ENCODE measurements around the gene HOXA5.

The HOXA5 gene

DNA sequence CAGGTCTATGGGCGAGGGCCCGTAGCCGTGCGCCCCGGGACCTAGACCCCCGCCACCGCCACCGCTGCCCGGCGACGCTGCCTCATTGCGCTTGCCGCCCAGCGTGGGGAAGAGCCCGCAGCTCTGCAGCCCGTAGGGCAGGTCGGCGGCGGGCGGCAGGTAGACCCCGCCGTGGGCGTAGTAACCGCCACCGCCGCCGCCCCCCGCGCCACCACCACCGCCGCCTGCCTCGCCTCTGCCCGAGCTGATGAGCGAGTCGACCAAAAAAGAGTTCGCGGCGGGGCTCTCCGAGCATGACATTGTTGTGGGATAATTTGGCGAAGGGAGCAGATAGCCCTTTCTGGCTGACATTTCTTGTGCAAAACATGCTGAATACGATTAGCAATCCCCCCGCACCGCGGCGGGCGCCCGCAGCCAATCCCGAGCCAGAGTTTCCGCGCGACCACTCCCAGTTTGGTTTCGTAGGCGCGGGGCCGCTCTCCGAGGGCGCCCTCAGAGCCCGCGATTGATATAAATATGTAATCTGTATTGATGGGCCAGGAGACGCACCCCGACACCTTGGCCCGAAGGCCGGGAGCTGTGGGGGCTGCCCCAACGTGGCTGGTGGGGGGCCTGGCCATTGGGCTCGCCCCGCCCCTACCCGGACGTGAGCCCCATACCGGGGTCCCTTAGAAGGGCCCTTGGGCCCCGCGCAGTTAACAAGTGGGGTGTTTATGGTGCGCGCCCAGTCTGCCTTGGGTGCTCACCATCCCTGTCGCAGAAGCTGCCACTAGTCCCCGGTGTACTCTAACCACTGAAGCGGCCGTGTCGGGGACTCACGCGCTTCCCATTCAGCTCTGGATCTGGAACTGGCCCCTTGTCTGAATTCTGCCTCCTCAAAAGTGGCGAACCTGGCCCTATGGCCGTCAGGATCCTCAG lies 30.7 kb upstream of the HOXA5 start, which contains the start of gene HOXA10 (continued):
- TF ChIP-seq, protein P1, sequence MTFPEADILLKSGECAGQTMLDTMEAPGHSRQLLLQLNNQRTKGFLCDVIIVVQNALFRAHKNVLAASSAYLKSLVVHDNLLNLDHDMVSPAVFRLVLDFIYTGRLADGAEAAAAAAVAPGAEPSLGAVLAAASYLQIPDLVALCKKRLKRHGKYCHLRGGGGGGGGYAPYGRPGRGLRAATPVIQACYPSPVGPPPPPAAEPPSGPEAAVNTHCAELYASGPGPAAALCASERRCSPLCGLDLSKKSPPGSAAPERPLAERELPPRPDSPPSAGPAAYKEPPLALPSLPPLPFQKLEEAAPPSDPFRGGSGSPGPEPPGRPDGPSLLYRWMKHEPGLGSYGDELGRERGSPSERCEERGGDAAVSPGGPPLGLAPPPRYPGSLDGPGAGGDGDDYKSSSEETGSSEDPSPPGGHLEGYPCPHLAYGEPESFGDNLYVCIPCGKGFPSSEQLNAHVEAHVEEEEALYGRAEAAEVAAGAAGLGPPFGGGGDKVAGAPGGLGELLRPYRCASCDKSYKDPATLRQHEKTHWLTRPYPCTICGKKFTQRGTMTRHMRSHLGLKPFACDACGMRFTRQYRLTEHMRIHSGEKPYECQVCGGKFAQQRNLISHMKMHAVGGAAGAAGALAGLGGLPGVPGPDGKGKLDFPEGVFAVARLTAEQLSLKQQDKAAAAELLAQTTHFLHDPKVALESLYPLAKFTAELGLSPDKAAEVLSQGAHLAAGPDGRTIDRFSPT (tag by site-specific recombination; IDR thresholded peaks at IDR 0.05), result 0 out of 2 replicates have a peak, but pooled peaks have one; percentile 16
- no peak for TF ChIP-seq ZNF280C (tag by site-specific recombination; IDR thresholded peaks at IDR 0.05)
- 0 out of 2 replicates have a peak, but pooled peaks have one; percentile 10 for TF ChIP-seq ZNF121 (tag by site-specific recombination; IDR thresholded peaks at IDR 0.05)
- TF ChIP-seq ZBTB8A (tag by site-specific recombination; IDR thresholded peaks at IDR 0.05), result peak; percentile 95
- TF ChIP-seq ZNF433 (tag by site-specific recombination; IDR thresholded peaks at IDR 0.05; ENCODE audit: low read depth), result no peak
- 0 out of 2 replicates have a peak, but pooled peaks have one; percentile 25 for TF ChIP-seq ZNF629 (tag by site-specific recombination; IDR thresholded peaks at IDR 0.05)
- peak; percentile 92 for TF ChIP-seq ZNF423 (tag by site-specific recombination; IDR thresholded peaks at IDR 0.05)
- TF ChIP-seq ZBTB49 (tag by site-specific recombination; IDR thresholded peaks at IDR 0.05; ENCODE audit: low read depth), result no peak
- TF ChIP-seq OSR2 (tag by site-specific recombination; IDR thresholded peaks at IDR 0.05), result peak; percentile 19; the same call in 1 of the 2 replicates
- TF ChIP-seq ZNF48 (tag by site-specific recombination; IDR thresholded peaks at IDR 0.05), result no peak
- TF ChIP-seq, protein P2, sequence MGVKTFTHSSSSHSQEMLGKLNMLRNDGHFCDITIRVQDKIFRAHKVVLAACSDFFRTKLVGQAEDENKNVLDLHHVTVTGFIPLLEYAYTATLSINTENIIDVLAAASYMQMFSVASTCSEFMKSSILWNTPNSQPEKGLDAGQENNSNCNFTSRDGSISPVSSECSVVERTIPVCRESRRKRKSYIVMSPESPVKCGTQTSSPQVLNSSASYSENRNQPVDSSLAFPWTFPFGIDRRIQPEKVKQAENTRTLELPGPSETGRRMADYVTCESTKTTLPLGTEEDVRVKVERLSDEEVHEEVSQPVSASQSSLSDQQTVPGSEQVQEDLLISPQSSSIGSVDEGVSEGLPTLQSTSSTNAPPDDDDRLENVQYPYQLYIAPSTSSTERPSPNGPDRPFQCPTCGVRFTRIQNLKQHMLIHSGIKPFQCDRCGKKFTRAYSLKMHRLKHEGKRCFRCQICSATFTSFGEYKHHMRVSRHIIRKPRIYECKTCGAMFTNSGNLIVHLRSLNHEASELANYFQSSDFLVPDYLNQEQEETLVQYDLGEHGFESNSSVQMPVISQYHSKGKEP (tag by site-specific recombination; IDR thresholded peaks at IDR 0.05), result no peak
- TF ChIP-seq ZNF501 (tag by site-specific recombination; IDR thresholded peaks at IDR 0.05), result peak; percentile 25; the same call in 1 of the 2 replicates
- 0 out of 2 replicates have a peak, but pooled peaks have one; percentile 21 for TF ChIP-seq KLF10 (tag by site-specific recombination; IDR thresholded peaks at IDR 0.05)
- TF ChIP-seq ZBTB20 (tag by site-specific recombination; IDR thresholded peaks at IDR 0.05), result peak; percentile 82
- no peak for TF ChIP-seq HOXD13 (CRISPR knock-in tag; IDR thresholded peaks at IDR 0.05; ENCODE audit: borderline replicate concordance)
- TF ChIP-seq, protein P3, sequence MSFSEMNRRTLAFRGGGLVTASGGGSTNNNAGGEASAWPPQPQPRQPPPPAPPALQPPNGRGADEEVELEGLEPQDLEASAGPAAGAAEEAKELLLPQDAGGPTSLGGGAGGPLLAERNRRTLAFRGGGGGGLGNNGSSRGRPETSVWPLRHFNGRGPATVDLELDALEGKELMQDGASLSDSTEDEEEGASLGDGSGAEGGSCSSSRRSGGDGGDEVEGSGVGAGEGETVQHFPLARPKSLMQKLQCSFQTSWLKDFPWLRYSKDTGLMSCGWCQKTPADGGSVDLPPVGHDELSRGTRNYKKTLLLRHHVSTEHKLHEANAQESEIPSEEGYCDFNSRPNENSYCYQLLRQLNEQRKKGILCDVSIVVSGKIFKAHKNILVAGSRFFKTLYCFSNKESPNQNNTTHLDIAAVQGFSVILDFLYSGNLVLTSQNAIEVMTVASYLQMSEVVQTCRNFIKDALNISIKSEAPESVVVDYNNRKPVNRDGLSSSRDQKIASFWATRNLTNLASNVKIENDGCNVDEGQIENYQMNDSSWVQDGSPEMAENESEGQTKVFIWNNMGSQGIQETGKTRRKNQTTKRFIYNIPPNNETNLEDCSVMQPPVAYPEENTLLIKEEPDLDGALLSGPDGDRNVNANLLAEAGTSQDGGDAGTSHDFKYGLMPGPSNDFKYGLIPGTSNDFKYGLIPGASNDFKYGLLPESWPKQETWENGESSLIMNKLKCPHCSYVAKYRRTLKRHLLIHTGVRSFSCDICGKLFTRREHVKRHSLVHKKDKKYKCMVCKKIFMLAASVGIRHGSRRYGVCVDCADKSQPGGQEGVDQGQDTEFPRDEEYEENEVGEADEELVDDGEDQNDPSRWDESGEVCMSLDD (tag by site-specific recombination; IDR thresholded peaks at IDR 0.05), result peak; percentile 77; the same call in 1 of the 2 replicates
- TF ChIP-seq ZNF792 (tag by site-specific recombination; IDR thresholded peaks at IDR 0.05), result no peak
- TF ChIP-seq ZNF18 (tag by site-specific recombination; IDR thresholded peaks at IDR 0.05), result no peak
- peak; percentile 70 for TF ChIP-seq SCRT2 (tag by site-specific recombination; IDR thresholded peaks at IDR 0.05)
- no peak for TF ChIP-seq ZNF148 (tag by site-specific recombination; IDR thresholded peaks at IDR 0.05; ENCODE audit: borderline replicate concordance)
- peak; percentile 88 for TF ChIP-seq ZFHX2 (tag by site-specific recombination; conservative IDR thresholded peaks at IDR 0.05)
- no peak for TF ChIP-seq ZSCAN23 (tag by site-specific recombination; IDR thresholded peaks at IDR 0.05)
